K562 (cell line): ENCODE results near the gene ATP8B2. TPM values are rescaled to one million over a fixed set of nuclear protein-coding genes. Genes with fewer than 3 reads are reported as not detected.

Experiments used
- ATAC-seq: fragments of 200-7000 bp; cut with Tn5 transposase; 3 replicates; pipeline ENCODE4 v1.9.1; 2020; ENCODE audit warnings: moderate library complexity
- BruUV-seq: library from RNA; stranded (reverse); fragments of 400-500 nt; replicated peaks from 2 replicates; lab custom pipeline; 2021; lab: Mats Ljungman, UMichigan
- CTCF ChIA-PET: fragments of 300-600 bp; formaldehyde crosslinking; extraction: SDS; loops from one replicate; lab custom pipeline; 2021; ENCODE audit warnings: low intra/inter-chr PET ratio; lab: Yijun Ruan, JAX
- POLR2A ChIA-PET: fragments of 300-600, 350-650 bp; sonication (Branson Sonifier 250); formaldehyde crosslinking; extraction: SDS; loops from one replicate; lab custom pipeline; 2021; ENCODE audit warnings: antibody characterized with exemption, inconsistent platforms; lab: Yijun Ruan, JAX
- DNase-seq, 4 experiments: peaks; one replicate each; pipeline versions ENCODE4 v3.0.0 to v3.0.0-alpha.2; 2011 to 2018; ENCODE audit warnings: low spot score in 3 of 4, mixed read lengths in 3 of 4; ENCODE audit errors: extremely low read depth in 1 of 4
- FAIRE-seq: peaks from 2 replicates; lab custom pipeline; 2011; peaks lifted over from hg19 to GRCh38; lab: Jason Lieb, UNC
- H2AFZ ChIP-seq: 2 replicates; pipeline ENCODE4 v1.6.0; 2011; ENCODE audit warnings: low read depth, low read length, control low read depth, inconsistent platforms
- H3K27ac ChIP-seq: fragments of 200-600 bp; 3 replicates; pipeline ENCODE4 v1.8.0; 2011; ENCODE audit warnings: low read depth, mild to moderate bottlenecking, control low read depth, inconsistent platforms, low read length, moderate library complexity, mixed read lengths; ENCODE audit errors: extremely low read depth
- H3K27me3 ChIP-seq, 2 experiments: fragments of 300-600 bp in 1 of 2; 2 replicates in 1 of 2; 3 replicates in 1 of 2; pipeline versions ENCODE4 v1.6.0 to v1.8.0; 2011; ENCODE audit warnings: inconsistent platforms in 2 of 2, low read length in 2 of 2, mild to moderate bottlenecking in 1 of 2, mixed read lengths in 1 of 2, moderate library complexity in 1 of 2; ENCODE audit not compliant: control insufficient read depth in 2 of 2, insufficient read depth in 2 of 2
- H3K36me3 ChIP-seq: fragments of 300-600 bp; 3 replicates; pipeline ENCODE4 v1.8.0; 2011; ENCODE audit warnings: mild to moderate bottlenecking, low read length, inconsistent platforms; ENCODE audit not compliant: control insufficient read depth, insufficient read depth
- H3K4me1 ChIP-seq, 2 experiments: fragments of 200-600 bp in 1 of 2; replicated peaks in 1 of 2; 2 replicates in 1 of 2; 3 replicates in 1 of 2; pipeline versions ENCODE4 v1.5.1 to v1.8.0; 2011; ENCODE audit warnings: inconsistent platforms in 2 of 2, low read length in 2 of 2, mild to moderate bottlenecking in 1 of 2, mixed read lengths in 1 of 2, moderate library complexity in 1 of 2; ENCODE audit not compliant: control insufficient read depth in 2 of 2, insufficient read depth in 2 of 2
- H3K4me2 ChIP-seq: 2 replicates; pipeline ENCODE4 v1.6.1; 2011; ENCODE audit warnings: low read length, control low read depth, inconsistent platforms, mixed read lengths; ENCODE audit not compliant: insufficient read depth
- H3K4me3 ChIP-seq: fragments of 200-600 bp; sonication (generic), shearing (Covaris generic); 2 replicates; pipeline ENCODE4 v1.5.1; 2016; ENCODE audit warnings: control low read depth, inconsistent platforms
- H3K79me2 ChIP-seq: fragments of 200-600 bp; 3 replicates; pipeline ENCODE4 v1.8.0; 2011; ENCODE audit warnings: low read length, inconsistent platforms; ENCODE audit not compliant: control insufficient read depth, insufficient read depth
- H3K9ac ChIP-seq, 2 experiments: 2 replicates each; pipeline versions ENCODE4 v1.6.0 to v1.6.1; 2011; ENCODE audit warnings: low read depth in 2 of 2, low read length in 2 of 2, control low read depth in 1 of 2, inconsistent platforms in 1 of 2, mild to moderate bottlenecking in 1 of 2, mixed read lengths in 1 of 2; ENCODE audit not compliant: insufficient read depth in 1 of 2
- H3K9me1 ChIP-seq: one replicate; pipeline ENCODE4 v1.6.0; 2011; ENCODE audit warnings: inconsistent platforms, mild to moderate bottlenecking, low read length, moderate library complexity; ENCODE audit not compliant: control insufficient read depth, insufficient read depth
- H3K9me3 ChIP-seq: replicated peaks from 2 replicates; pipeline ENCODE4 v1.5.1; 2011; ENCODE audit warnings: low read depth, low read length, inconsistent platforms; ENCODE audit not compliant: control insufficient read depth, insufficient read depth
- H4K20me1 ChIP-seq: replicated peaks from 2 replicates; pipeline ENCODE4 v1.6.1; 2011; ENCODE audit warnings: low read length, inconsistent platforms, mixed read lengths; ENCODE audit not compliant: control insufficient read depth, insufficient read depth
- FOSL1 ChIP-seq: fragments of 200-800 bp; sonication (Bioruptor generic); conservative IDR thresholded peaks from 2 replicates; pipeline ENCODE4 v1.6.1; 2016; ENCODE audit warnings: missing genetic modification characterization, missing compliant biosample characterization
- GABPA ChIP-seq: fragments of 200-800 bp; sonication (Bioruptor generic); conservative IDR thresholded peaks from 2 replicates; pipeline ENCODE4 v1.6.1; 2016; ENCODE audit warnings: low read depth, missing genetic modification characterization, missing compliant biosample characterization
- ILF3 ChIP-seq: fragments of 450-650 bp; IDR thresholded peaks from 2 replicates; pipeline ENCODE4 v1.6.1; 2018; ENCODE audit warnings: antibody characterized with exemption, mild to moderate bottlenecking, moderate library complexity, borderline replicate concordance
- KLF6 ChIP-seq: fragments of 250-450 bp; sonication (Bioruptor Pico); IDR thresholded peaks from 2 replicates; pipeline ENCODE4 v1.4.0; 2020; ENCODE audit warnings: mild to moderate bottlenecking, moderate library complexity, borderline replicate concordance
- ZFP36 ChIP-seq: fragments of 150-350 bp; IDR thresholded peaks from 2 replicates; pipeline ENCODE4 v1.6.1; 2018; ENCODE audit warnings: low read length, low read depth; ENCODE audit not compliant: partially characterized antibody
- WGBS: fragments of 100-300 bp; shearing (Covaris generic); methylation state at CpG from one replicate; pipeline ENCODE4 v1.1.6; 2016; ENCODE audit warnings: low coverage, mixed read lengths; ENCODE audit not compliant: insufficient coverage; ENCODE audit errors: missing lambda C conversion rate; 5-methylcytosine and 5-hydroxymethylcytosine counted together
- in situ Hi-C: fragments of 300-500 bp; cut with MboI; formaldehyde crosslinking; loops from 4 replicates; pipeline ENCODE4 v1.15.0; 2018; ENCODE audit warnings: inconsistent platforms, mixed read lengths
- intact Hi-C: fragments of 100-400 bp; cut with micrococcal nuclease; formaldehyde crosslinking; loops from 2 replicates; pipeline ENCODE4 v1.14.2; 2022
- polyA plus RNA-seq, 8 experiments: library from polyadenylated mRNA; depleted of rRNA in 4 of 8; stranded (reverse) in 5 of 8; unstranded in 3 of 8; fragments of >200 nt; fragmentation: Nextera tagmentation in 2 of 8; fragmentation: Illumina TruSeq in 1 of 8; extraction: Ambion mirVana in 2 of 8; extraction: Trizol in 1 of 8; gene quantifications; 2 replicates each; pipeline versions ENCODE4 v1.2.1 to v1.2.3, GENCODE V29; 2011 to 2014; ENCODE audit warnings: inconsistent platforms in 1 of 8, missing spikeins in 1 of 8
- total RNA-seq, 7 experiments: library from RNA; depleted of rRNA in 6 of 7; stranded (reverse); fragments of >200 nt in 6 of 7; fragmentation: Illumina TruSeq in 2 of 7; extraction: Trizol in 2 of 7; gene quantifications; 2 replicates each; pipeline versions ENCODE4 v1.2.1 to v1.2.3, GENCODE V29; 2011 to 2021; ENCODE audit warnings: low replicate concordance in 1 of 7
- TF ChIP-seq, protein P1 (sequence below), 2 experiments: IDR thresholded peaks in 1 of 2; conservative IDR thresholded peaks in 1 of 2; 2 replicates each; pipeline ENCODE4 v1.6.1; 2016; ENCODE audit warnings: low read depth in 2 of 2, mild to moderate bottlenecking in 1 of 2, missing compliant biosample characterization in 1 of 2, missing genetic modification characterization in 1 of 2, moderate library complexity in 1 of 2
- TF ChIP-seq, protein P2 (sequence below), 3 experiments: IDR thresholded peaks in 2 of 3; conservative IDR thresholded peaks in 1 of 3; 2 replicates each; pipeline ENCODE4 v1.5.1; 2011 to 2012; ENCODE audit warnings: low read length in 3 of 3, mild to moderate bottlenecking in 3 of 3, control low read depth in 2 of 3, improper control_type of control experiment in 1 of 3, inconsistent platforms in 1 of 3, low read depth in 1 of 3, mixed read lengths in 1 of 3, moderate library complexity in 1 of 3; ENCODE audit not compliant: insufficient read depth in 2 of 3
- TF ChIP-seq, protein P3 (sequence below): sonication (generic); formaldehyde crosslinking; IDR thresholded peaks from 2 replicates; pipeline ENCODE4 v1.8.0; 2022; ENCODE audit warnings: mild to moderate bottlenecking, low read depth, missing genetic modification reagents

The ATP8B2 gene
- total and polyA plus RNA-seq, 9 of the 15 experiments (the other 6 are each of a cell fraction or from before 2014, with no cell fraction given) = 0.27 to 33.2 (median 18.4) TPM

DNA sequence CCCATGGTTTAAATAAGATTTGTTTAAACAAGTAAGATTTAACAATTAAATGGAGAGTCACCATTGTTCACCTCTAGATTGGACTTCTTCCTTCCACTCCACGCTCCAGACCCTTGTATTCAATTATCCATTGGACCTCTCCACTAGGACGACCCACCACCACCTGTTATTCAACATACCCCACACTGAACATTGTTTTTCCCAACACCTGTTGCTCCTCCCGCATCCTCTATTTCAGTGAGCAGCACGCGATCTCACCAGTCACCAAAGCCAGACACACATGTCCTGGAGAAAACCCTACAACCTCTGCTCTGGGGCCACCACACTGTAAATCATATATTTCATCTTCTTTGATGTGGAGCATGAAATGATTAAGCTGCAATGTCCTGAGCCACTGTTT lies 28.6 kb downstream of the ATP8B2 start:
- WGBS = 2% methylated on average over 5 of the region's 5 CpGs
- TF ChIP-seq, protein P1, sequence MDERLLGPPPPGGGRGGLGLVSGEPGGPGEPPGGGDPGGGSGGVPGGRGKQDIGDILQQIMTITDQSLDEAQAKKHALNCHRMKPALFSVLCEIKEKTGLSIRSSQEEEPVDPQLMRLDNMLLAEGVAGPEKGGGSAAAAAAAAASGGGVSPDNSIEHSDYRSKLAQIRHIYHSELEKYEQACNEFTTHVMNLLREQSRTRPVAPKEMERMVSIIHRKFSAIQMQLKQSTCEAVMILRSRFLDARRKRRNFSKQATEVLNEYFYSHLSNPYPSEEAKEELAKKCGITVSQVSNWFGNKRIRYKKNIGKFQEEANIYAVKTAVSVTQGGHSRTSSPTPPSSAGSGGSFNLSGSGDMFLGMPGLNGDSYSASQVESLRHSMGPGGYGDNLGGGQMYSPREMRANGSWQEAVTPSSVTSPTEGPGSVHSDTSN (CRISPR knock-in tag; IDR thresholded peaks at IDR 0.05; ENCODE audit: low read depth) = no peak
- TF ChIP-seq, protein P1 (tag; conservative IDR thresholded peaks at IDR 0.05; ENCODE audit: low read depth) = no peak
- no peak for TF ChIP-seq ILF3
- peak; percentile 15; the same call in 1 of the 2 replicates for TF ChIP-seq FOSL1 (tag)
- TF ChIP-seq KLF6 (CRISPR knock-in tag) = no peak
- TF ChIP-seq, protein P2, sequence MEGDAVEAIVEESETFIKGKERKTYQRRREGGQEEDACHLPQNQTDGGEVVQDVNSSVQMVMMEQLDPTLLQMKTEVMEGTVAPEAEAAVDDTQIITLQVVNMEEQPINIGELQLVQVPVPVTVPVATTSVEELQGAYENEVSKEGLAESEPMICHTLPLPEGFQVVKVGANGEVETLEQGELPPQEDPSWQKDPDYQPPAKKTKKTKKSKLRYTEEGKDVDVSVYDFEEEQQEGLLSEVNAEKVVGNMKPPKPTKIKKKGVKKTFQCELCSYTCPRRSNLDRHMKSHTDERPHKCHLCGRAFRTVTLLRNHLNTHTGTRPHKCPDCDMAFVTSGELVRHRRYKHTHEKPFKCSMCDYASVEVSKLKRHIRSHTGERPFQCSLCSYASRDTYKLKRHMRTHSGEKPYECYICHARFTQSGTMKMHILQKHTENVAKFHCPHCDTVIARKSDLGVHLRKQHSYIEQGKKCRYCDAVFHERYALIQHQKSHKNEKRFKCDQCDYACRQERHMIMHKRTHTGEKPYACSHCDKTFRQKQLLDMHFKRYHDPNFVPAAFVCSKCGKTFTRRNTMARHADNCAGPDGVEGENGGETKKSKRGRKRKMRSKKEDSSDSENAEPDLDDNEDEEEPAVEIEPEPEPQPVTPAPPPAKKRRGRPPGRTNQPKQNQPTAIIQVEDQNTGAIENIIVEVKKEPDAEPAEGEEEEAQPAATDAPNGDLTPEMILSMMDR (IDR thresholded peaks at IDR 0.05 in 2 of 3, conservative IDR thresholded peaks at IDR 0.05 in 1 of 3; ENCODE audit: insufficient read depth in 2 of 3, low read depth in 1 of 3, low read length in 3 of 3) = peak in 1 of 3 experiments; percentile 23; a peak in 1 of 6 replicates
- 0 out of 2 replicates have a peak, but pooled peaks have one; percentile 8 for TF ChIP-seq GABPA (tag)
- no peak for TF ChIP-seq ZFP36
- TF ChIP-seq, protein P3, sequence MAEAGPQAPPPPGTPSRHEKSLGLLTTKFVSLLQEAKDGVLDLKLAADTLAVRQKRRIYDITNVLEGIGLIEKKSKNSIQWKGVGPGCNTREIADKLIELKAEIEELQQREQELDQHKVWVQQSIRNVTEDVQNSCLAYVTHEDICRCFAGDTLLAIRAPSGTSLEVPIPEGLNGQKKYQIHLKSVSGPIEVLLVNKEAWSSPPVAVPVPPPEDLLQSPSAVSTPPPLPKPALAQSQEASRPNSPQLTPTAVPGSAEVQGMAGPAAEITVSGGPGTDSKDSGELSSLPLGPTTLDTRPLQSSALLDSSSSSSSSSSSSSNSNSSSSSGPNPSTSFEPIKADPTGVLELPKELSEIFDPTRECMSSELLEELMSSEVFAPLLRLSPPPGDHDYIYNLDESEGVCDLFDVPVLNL (CRISPR knock-in tag) = 0 out of 2 replicates have a peak, but pooled peaks have one; percentile 11
- Histone ChIP-seq H3K4me3 (no peak overlapping the region), H3K4me2 (peak overlapping the region; percentile 10; the same call in 1 of the 2 replicates), H3K9me3 (no peaks in the 10 kb centered on the region), H3K27me3 (no peaks in the 10 kb centered on the region), H3K9me1 (no peaks in the 10 kb centered on the region), H3K36me3 (peaks cover 8% of the 10 kb centered on the region; the same call in 1 of the 3 replicates), H4K20me1 (0 out of 2 replicates have a peak, but pooled peaks cover 3% of the 10 kb centered on the region), H3K4me1 (peaks cover 31 to 37% of the 10 kb centered on the region in 2 experiments), H3K9ac (no peak overlapping the region), H2AFZ (no peak overlapping the region), H3K79me2 (no peaks in the 10 kb centered on the region), H3K27ac (no peak overlapping the region)
- DNase-seq = no peak
- in situ Hi-C loops (no loop called here), intact Hi-C loops (loop anchor here (2.0 to 5.0 kb wide), 3 partner anchors 31 to 167 kb away; partner anchors contain the start of gene IL6R)
- BruUV-seq = no TSS peak
- ChIA-PET POLR2A (interaction anchor here (0.6 to 1.4 kb wide), 8 partner anchors 10 to 637 kb away, joined by 3 to 5 read pairs (median 3); no protein-coding TSS in a partner anchor), CTCF (interaction anchor here (0.8 to 1.3 kb wide), 2 partner anchors 28 to 89 kb away, joined by 4 read pairs; no protein-coding TSS in a partner anchor)
- ATAC-seq = no peak
- no peak for FAIRE-seq
